ENCODE measurements around the gene CST11.
"Not testable (repeated sequence)": the region's sequence is repeated elsewhere in the genome, so short reads cannot be mapped to it uniquely, and the experiment has no call there.

CST11 gene, protein sequence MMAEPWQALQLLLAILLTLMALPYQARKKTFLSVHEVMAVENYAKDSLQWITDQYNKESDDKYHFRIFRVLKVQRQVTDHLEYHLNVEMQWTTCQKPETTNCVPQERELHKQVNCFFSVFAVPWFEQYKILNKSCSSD

DNA sequence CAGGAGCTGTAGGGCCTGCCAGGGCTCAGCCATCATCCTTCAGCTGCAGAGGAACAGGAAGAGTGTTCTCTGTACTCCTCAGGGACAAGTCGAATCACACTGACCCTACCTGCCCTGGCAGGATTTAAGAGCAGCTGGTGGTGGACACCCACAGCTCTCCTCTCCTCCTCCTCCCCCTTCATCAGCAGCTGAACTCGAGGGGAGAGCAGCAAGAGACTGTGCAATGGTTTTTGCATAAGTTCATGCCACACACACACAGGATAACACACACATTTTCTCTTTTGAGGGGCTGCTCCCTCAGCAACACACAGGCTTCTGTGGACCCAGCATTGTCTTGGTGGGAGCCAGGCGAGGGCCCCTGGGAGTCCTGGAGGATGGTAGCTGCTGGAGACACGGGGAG, at the start of gene CST11:
CST11 (minus strand) TSS at position 101 of the 400 bp plus-strand sequence; CDS start at position 36, 65 bp downstream.
- Mint-ChIP-seq H3K36me3 (ENCODE audit: low read depth) (no peaks in the 10 kb centered on the region), H3K9me3 (no peaks in the 10 kb centered on the region), H3K4me3 (no peak within 1 kb of the TSS)

DNA sequence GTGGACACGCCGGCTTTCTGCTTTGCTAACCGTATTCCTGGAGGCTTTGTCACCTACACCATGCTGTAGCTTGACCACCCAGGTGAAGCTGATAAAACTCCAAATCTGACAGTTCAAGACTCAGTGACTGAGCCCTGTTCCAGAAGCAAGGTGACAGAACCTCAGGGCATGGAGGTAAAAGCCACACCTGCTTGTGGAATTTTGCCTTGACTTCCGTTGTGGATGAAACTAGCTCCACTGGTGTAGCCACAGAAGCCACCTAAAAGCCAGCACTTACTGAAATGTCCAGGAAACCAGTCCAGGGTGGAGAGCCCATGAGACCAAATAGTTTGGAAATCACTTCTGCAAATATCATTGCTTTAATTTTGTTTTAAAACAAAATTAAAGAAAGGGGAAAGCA, 49.2 kb upstream of the CST11 start:
- peaks cover 11% of the 10 kb centered on the region for H3K4me1 Mint-ChIP-seq (ENCODE audit: low read depth)
- H3K4me3 Mint-ChIP-seq: no peak overlapping the region
- H3K27me3 Mint-ChIP-seq: peaks cover 35% of the 10 kb centered on the region
- no peaks in the 10 kb centered on the region for H3K36me3 Mint-ChIP-seq (ENCODE audit: low read depth)
- H3K27ac Mint-ChIP-seq: no peak overlapping the region
- H3K9me3 Mint-ChIP-seq: peaks cover 10% of the 10 kb centered on the region

More for the DNA sequence above, at the start of gene CST11:
- Mint-ChIP-seq H3K27ac (no peak within 1 kb of the TSS), H3K4me1 (ENCODE audit: low read depth) (peaks cover 27% of the 10 kb centered on the region), H3K27me3 (no peaks in the 10 kb centered on the region)

DNA sequence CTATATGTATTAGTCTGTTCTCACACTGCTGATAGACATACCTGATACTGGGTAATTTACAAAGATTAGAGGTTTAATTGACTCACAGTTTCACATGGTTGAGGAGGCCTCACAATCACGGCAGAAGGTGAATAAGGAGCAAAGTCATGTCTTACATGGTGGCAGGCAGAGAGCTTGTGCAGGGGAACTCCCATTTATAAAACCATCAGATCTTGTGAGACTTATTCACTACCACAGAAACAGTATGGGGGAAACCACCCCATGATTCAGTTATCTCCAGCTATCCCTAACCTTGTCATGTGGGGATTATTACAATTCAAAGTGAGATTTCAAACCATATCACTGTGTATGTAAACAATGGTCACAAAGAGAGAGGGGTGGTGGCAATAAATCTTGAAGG, 44.9 kb upstream of the CST11 start:
- Mint-ChIP-seq H3K9me3 (peaks cover 20% of the 10 kb centered on the region), H3K4me3 (no peak overlapping the region), H3K4me1 (ENCODE audit: low read depth) (peaks cover 15% of the 10 kb centered on the region), H3K27me3 (peaks cover 30% of the 10 kb centered on the region), H3K27ac (peak overlapping the region; percentile 38), H3K36me3 (ENCODE audit: low read depth) (peaks cover 4% of the 10 kb centered on the region)

DNA sequence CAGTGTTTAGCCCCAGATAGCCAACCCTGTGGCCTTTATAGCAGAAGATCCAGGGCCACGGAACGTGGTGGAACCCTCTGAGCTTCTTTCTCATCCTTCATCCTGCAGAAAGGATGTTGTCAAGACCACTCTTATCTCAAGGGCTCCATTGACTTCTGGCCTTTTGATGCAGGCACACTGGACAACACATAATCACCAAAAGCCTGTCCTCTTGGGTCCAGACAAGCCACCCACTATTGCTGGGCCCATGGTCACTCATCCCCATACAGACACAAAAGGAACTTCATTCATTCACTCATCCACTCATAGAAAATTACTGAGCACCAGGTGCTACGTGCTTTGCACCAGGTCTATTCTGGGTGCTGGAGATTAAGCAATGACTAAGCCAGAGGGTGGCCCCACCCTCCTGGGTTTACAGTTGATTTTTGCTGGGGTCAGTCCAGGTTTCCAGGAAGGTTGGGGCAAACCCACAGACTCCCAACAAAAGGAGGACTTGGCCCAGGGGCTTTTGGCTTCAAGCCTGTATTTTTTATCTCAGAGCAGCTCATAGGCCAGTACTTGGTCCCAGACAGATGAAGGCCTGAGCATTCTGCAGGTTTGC, 40.6 kb upstream of the CST11 start:
- Mint-ChIP-seq H3K27ac (no peak overlapping the region), H3K36me3 (ENCODE audit: low read depth) (peaks cover 4% of the 10 kb centered on the region), H3K27me3 (peaks cover 7% of the 10 kb centered on the region), H3K4me3 (no peak overlapping the region), H3K4me1 (ENCODE audit: low read depth) (peaks cover 22% of the 10 kb centered on the region), H3K9me3 (peaks cover 20% of the 10 kb centered on the region)

DNA sequence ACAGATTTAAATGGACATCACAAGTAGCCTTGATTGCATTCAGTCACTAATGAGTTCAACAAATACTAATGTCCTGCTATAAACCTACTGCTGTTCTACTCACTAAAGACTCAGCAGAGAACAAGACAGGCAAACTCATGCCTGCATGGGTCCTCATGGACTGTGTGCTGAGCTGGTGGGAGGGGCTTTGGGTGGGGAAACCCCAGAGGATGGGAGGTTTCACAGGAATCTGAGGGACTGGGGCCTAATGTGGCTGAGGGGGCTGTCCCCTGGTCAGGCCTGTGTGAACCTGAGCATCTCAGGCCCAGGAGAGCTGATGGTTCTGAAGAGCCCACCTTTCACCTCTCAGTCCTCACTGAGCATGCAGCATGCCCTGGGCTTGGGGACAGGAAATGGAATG, 39.6 kb upstream of the CST11 start:
- H3K27ac Mint-ChIP-seq: no peak overlapping the region
- H3K9me3 Mint-ChIP-seq: peaks cover 13% of the 10 kb centered on the region
- peaks cover 15% of the 10 kb centered on the region for H3K4me1 Mint-ChIP-seq (ENCODE audit: low read depth)
- H3K36me3 Mint-ChIP-seq (ENCODE audit: low read depth): peaks cover 4% of the 10 kb centered on the region
- H3K27me3 Mint-ChIP-seq: peaks cover 4% of the 10 kb centered on the region
- no peak overlapping the region for H3K4me3 Mint-ChIP-seq

DNA sequence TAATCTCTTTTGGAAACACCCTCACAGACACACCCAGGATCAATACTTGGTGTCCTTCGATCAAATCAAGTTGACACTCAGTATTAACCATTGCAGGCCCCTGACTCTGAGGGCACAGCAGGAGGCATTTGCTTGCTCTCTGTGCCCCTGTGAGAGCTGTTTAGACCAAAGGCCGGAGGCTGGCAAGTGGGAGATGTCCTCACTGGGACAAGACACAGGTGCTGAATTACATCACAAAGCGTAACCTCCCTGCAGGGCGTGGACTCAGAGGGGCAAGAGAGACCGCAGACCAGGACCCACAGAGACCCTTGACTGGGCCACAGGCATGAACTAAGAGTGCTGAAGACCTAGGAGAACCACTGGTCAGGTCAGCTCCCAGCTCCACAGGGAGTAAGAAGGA, 38.1 kb upstream of the CST11 start, which contains the start of gene CST8:
CST8 (plus strand) TSS at position 301 of the 400 bp plus-strand sequence. CDS start 551 bp downstream, outside the sequence.
- H3K36me3 Mint-ChIP-seq (ENCODE audit: low read depth): no peaks in the 10 kb centered on the region
- H3K27ac Mint-ChIP-seq: no peak within 1 kb of the TSS
- H3K27me3 Mint-ChIP-seq: peaks cover 4% of the 10 kb centered on the region
- H3K4me3 Mint-ChIP-seq: no peak within 1 kb of the TSS
- H3K9me3 Mint-ChIP-seq: peaks cover 4% of the 10 kb centered on the region
- peaks cover 10% of the 10 kb centered on the region for H3K4me1 Mint-ChIP-seq (ENCODE audit: low read depth)

DNA sequence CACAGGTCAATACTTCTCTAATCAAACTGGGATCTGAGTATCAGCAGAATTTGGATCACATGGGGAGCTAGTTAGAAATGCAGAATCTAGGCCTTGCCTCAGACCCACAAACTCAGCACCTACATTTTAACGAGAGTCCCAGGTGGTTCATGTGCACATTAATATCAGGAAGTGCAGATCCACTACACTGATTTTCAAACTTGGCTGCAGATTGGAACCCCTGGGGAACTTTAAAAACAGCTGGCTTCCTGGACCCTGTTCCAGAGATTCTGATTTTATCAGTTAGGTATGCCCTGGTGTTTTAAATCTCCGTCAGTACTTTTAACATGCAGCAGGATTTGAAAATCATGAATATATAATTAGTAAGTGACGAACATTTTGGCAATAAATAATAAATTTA, 36.3 kb upstream of the CST11 start:
- no peak overlapping the region for H3K27ac Mint-ChIP-seq
- H3K27me3 Mint-ChIP-seq: no peaks in the 10 kb centered on the region
- H3K36me3 Mint-ChIP-seq (ENCODE audit: low read depth): no peaks in the 10 kb centered on the region
- H3K4me3 Mint-ChIP-seq: no peak overlapping the region
- H3K9me3 Mint-ChIP-seq: no peaks in the 10 kb centered on the region
- H3K4me1 Mint-ChIP-seq (ENCODE audit: low read depth): peaks cover 10% of the 10 kb centered on the region

DNA sequence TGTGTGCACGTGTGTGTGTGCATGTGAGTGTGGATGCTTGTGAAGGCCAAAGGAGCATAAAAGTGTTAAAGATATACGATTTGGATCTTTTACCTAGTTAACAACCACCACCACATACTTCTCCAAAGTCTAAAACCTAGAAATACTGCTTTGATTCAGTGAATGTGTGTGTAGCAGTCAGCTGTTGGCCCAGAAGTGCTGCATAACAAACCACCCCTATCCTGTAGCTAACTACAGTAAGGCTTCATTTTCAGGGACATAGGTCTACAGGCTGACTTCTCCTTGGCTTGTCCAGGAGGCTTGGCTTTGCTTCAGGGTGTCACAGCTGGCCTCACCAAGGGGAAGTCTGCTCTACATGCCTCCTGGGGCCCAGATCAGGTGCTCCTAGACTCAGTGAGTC, 35.8 kb upstream of the CST11 start:
- no peak overlapping the region for H3K27ac Mint-ChIP-seq
- no peaks in the 10 kb centered on the region for H3K9me3 Mint-ChIP-seq
- no peaks in the 10 kb centered on the region for H3K27me3 Mint-ChIP-seq
- H3K4me3 Mint-ChIP-seq: no peak overlapping the region
- peaks cover 10% of the 10 kb centered on the region for H3K4me1 Mint-ChIP-seq (ENCODE audit: low read depth)
- no peaks in the 10 kb centered on the region for H3K36me3 Mint-ChIP-seq (ENCODE audit: low read depth)

DNA sequence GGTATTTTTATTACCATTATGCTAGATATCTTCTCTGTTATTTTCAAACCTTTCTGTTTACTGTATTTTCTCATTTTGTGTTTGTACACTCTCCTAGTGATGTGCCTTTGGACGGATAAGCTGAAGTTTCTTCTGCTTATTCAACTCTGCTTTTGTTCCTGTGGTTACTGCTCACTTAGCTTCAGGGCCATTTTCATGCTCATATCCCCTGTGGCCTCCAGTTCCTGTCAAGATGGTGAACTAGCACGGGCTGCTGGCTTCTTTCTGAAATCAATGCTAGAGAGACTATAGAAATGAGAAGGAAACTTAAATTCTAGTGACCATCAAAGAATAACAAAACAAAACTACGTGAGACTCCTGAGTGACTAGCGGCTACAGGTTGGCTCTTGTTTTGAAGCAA, 31.4 kb upstream of the CST11 start:
- no peaks in the 10 kb centered on the region for H3K27me3 Mint-ChIP-seq
- H3K36me3 Mint-ChIP-seq (ENCODE audit: low read depth): no peaks in the 10 kb centered on the region
- H3K9me3 Mint-ChIP-seq: no peaks in the 10 kb centered on the region
- H3K4me1 Mint-ChIP-seq (ENCODE audit: low read depth): no peaks in the 10 kb centered on the region
- H3K27ac Mint-ChIP-seq: no peak overlapping the region
- no peak overlapping the region for H3K4me3 Mint-ChIP-seq

DNA sequence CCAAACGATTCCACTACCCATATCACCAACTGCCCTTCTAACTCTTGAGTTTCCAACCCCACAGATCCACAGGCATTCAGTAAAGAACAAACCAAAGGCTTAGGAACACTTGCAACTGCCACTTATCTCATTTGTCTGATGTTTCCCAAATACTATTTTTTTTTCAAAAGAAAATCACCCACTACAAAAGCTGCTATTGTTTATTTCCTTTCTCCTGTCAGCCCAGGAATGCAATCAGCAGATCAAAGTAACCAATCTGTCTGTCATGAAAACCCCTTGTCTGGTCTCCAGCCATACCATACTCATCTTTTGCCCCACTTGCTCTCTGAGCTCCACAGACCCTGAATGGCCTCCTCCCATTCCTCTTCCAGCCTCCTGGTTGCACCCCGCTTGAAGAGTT, 29.5 kb upstream of the CST11 start:
- H3K27ac Mint-ChIP-seq: no peak overlapping the region
- H3K4me3 Mint-ChIP-seq: no peak overlapping the region
- no peaks in the 10 kb centered on the region for H3K36me3 Mint-ChIP-seq (ENCODE audit: low read depth)
- H3K9me3 Mint-ChIP-seq: no peaks in the 10 kb centered on the region
- no peaks in the 10 kb centered on the region for H3K4me1 Mint-ChIP-seq (ENCODE audit: low read depth)
- H3K27me3 Mint-ChIP-seq: no peaks in the 10 kb centered on the region

DNA sequence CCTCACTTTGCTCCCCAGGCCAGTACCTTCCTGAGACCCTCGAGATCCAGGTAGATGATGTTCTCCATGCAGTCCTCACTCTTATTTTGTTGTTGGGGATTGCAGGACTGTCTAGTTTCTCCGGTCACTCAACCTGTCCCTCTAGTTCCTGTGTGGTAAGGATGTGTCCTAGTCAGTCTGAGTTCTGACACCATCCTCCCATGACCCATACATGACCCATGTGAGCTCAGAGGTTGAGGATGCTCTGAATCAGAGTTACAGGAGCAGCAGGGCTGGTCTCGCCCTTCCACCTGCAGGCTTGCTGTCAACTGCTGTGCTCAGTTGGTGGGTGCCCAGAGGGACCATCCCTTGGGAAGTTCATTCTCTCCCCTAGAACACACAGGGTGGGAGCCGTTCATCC, 26.4 kb upstream of the CST11 start:
- Mint-ChIP-seq H3K27ac (no peak overlapping the region), H3K4me3 (no peak overlapping the region)

DNA sequence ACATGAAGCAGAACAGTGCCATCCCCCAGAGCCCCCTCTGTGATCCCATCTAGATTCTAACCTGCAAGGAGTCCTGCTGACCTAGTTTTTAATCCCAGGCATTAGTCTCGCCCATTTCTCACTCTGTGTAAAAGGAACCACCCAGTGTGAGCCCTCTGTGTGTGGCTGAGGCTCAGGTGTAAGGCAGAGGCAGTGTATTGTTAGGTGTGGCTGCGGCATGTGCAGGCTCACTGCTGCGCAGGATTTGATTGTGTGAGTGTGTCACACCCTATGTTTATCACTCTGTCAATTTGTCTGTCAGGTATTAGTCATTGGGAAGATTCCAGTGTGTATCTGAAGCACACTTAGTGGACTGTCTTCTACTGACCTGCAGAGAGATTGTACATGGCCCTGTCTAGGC, 24.5 kb upstream of the CST11 start:
- no peak overlapping the region for H3K27ac Mint-ChIP-seq
- H3K4me3 Mint-ChIP-seq: no peak overlapping the region

More for the DNA sequence above, 26.4 kb upstream of the CST11 start:
- Mint-ChIP-seq H3K4me1 (ENCODE audit: low read depth) (no peaks in the 10 kb centered on the region), H3K9me3 (no peaks in the 10 kb centered on the region), H3K36me3 (ENCODE audit: low read depth) (no peaks in the 10 kb centered on the region), H3K27me3 (no peaks in the 10 kb centered on the region)

DNA sequence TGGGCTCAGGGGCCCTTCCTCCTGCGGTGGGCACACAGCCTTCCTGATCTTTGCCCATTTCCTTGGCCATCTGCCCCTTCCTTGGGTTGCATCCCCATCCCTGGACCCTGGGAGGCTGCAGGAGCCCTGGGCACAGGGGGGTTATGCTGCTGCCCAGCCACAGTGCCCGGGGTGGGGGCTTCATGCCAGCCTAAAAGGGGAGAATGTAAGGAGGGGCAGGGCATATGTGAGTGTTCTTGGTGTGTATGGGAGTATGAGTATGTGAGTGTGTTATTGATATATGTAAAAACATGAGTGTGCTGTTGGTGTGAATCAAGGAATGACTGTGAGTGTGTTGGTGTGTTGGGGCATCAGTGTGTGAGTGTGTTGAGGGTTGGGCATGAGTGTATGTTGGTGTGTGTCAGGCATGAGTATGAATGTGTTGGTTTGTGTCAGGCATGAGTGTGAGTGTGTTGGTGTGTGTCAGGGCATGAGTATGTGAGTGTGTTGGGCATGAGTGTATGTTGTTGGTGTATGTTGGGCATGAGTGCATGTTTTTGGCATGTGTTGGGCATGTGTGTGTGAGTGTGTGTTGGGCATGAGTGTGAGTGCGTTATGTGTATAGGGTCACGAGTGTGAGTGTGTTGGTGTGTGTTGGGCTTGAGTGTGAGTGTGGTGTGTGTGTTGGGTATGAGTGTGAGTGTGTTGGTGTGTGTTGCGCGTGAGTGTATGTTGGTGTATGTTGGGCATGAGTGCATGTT, 23.5 kb upstream of the CST11 start:
- Mint-ChIP-seq H3K9me3 (no peaks in the 10 kb centered on the region), H3K36me3 (ENCODE audit: low read depth) (no peaks in the 10 kb centered on the region), H3K27ac (no peak overlapping the region), H3K4me3 (no peak overlapping the region), H3K4me1 (ENCODE audit: low read depth) (no peaks in the 10 kb centered on the region), H3K27me3 (peaks cover 3% of the 10 kb centered on the region)

More for the DNA sequence above, 24.5 kb upstream of the CST11 start:
- Mint-ChIP-seq H3K36me3 (ENCODE audit: low read depth) (no peaks in the 10 kb centered on the region), H3K9me3 (no peaks in the 10 kb centered on the region), H3K4me1 (ENCODE audit: low read depth) (no peaks in the 10 kb centered on the region), H3K27me3 (no peaks in the 10 kb centered on the region)

DNA sequence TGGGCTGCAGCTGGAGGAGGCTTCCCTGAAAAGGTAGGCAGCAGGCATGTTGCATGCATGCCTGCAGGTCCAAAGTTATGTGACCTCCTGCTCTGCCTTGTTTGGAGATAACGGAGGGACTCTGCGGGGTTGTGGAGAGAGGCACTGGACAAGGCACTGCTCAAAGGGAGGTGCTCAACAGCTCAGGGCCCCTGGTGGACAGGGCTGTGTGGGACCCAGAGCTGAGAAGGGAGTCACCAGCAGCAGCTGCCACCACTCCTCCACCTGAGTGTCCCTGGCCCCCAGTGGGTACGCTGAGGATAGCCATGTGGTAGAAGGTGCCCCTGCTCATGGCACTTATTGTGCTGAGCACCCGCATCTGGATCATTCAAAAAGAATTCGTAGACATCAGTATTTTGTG, 22.7 kb upstream of the CST11 start:
- no peak overlapping the region for H3K4me3 Mint-ChIP-seq
- no peak overlapping the region for H3K27ac Mint-ChIP-seq
- H3K4me1 Mint-ChIP-seq (ENCODE audit: low read depth): no peaks in the 10 kb centered on the region
- peaks cover 7% of the 10 kb centered on the region for H3K27me3 Mint-ChIP-seq
- no peaks in the 10 kb centered on the region for H3K36me3 Mint-ChIP-seq (ENCODE audit: low read depth)
- H3K9me3 Mint-ChIP-seq: no peaks in the 10 kb centered on the region

DNA sequence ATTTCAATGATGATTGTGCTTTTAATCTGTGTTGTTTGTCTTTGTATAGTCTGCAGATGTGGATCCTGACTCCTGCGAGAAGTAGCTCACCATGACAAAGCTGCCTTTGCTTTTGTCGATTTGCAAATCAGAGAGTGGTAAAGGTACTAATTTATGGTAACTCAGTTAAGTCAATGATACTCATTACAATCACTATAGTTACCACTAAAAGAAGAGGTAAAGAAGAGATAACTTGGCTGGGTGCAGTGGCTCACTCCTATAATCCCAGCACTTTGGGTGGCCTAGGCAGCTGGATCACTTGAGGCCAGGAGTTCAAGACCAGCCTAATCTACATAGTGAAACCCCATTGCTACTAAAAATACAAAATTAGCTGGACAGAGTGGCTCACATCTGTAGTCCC, 20.6 kb upstream of the CST11 start:
- not testable (repeated sequence) for H3K27ac Mint-ChIP-seq; H3K36me3 Mint-ChIP-seq (ENCODE audit: low read depth); H3K4me3 Mint-ChIP-seq; H3K4me1 Mint-ChIP-seq (ENCODE audit: low read depth); H3K9me3 Mint-ChIP-seq; H3K27me3 Mint-ChIP-seq

Data from stimulated activated naive CD8-positive, alpha-beta T cell treated with anti-CD3 and anti-CD28 coated beads, Interleukin-15, Interleukin-2, amounts not matched to agents 100 ng/mL and 50 ng/mL, for 24 hours (primary cell).